ENCODE results near the gene PSMD6.

- TF ChIP-seq CTCF (IDR thresholded peaks at IDR 0.05) (no peak), POLR2A (IDR thresholded peaks at IDR 0.05) (no peak), EP300 (IDR thresholded peaks at IDR 0.05) (no peak)
These were observed 38.3 kb upstream of the PSMD6 start for GRCh38 chr3:64061628-64062027.

All from ovary (tissue), 3 donors.